ENCODE data around the gene PAQR3. TPM values are rescaled to one million over a fixed set of nuclear protein-coding genes. Genes with fewer than 3 reads are reported as not detected.

PAQR3 gene
- total and polyA plus RNA-seq, 8 donors, result 0.84 to 5.0 (median 2.5) TPM

DNA sequence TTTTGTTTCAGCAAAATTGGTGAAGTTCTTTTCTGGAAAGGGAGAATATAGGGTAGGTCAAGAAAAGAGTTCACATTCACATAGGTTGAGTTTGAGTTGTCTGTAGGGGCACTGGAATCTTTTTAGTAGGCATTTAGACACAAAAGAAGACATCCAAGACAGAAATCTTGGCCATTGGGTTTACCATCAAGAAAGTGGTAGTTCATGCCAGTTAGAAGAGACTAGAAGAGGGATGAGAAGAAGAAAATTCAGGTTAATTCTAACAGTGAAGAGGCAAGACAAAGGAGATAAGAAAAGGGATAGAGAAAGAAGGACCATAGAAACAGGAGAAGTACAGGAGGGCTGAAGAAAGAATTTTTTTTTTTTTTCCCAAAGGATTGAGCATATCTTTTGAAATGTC is 39.9 kb downstream of the PAQR3 start:
- TF ChIP-seq, protein P1, sequence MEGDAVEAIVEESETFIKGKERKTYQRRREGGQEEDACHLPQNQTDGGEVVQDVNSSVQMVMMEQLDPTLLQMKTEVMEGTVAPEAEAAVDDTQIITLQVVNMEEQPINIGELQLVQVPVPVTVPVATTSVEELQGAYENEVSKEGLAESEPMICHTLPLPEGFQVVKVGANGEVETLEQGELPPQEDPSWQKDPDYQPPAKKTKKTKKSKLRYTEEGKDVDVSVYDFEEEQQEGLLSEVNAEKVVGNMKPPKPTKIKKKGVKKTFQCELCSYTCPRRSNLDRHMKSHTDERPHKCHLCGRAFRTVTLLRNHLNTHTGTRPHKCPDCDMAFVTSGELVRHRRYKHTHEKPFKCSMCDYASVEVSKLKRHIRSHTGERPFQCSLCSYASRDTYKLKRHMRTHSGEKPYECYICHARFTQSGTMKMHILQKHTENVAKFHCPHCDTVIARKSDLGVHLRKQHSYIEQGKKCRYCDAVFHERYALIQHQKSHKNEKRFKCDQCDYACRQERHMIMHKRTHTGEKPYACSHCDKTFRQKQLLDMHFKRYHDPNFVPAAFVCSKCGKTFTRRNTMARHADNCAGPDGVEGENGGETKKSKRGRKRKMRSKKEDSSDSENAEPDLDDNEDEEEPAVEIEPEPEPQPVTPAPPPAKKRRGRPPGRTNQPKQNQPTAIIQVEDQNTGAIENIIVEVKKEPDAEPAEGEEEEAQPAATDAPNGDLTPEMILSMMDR (IDR thresholded peaks at IDR 0.05), result no peak
- no peaks in the 10 kb centered on the region for H3K27me3 ChIP-seq
- no peaks in the 10 kb centered on the region for H3K4me1 ChIP-seq
- FAIRE-seq (no peak), ATAC-seq (no peak), DNase-seq (no peak)
- intact Hi-C loops (cut with DNase I), result no loop called here
- no peaks in the 10 kb centered on the region for H3K9me3 ChIP-seq
- H3K27ac ChIP-seq, result no peak overlapping the region
- no peak overlapping the region for H3K4me3 ChIP-seq
- peaks cover 0 to 3% (median 0%) of the 10 kb centered on the region in 3 donors for H3K36me3 ChIP-seq

DNA sequence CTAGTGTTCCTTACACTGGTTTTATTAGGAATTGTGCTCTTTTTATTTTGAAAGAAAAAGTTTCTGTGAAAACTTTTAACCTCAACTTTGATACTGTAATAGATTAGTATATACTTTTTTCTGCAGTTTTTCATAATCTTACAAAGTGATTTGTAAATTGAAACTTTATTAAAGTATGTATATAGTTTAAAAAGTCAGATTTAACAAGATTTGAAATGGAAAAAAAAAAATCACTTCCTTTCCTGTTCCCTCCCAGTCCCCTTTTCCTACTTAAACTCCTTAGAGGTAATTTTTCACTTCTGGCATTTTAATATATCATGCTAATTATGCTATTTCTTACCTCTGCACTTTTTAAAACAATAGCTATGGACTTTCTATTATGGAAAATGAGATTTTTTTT is 49.3 kb downstream of the PAQR3 start:
- Histone ChIP-seq H3K9me3 (no peaks in the 10 kb centered on the region), H3K27me3 (no peaks in the 10 kb centered on the region), H3K36me3 (peaks cover 0 to under 1% (median 0%) of the 10 kb centered on the region in 3 donors), H3K4me1 (no peaks in the 10 kb centered on the region), H3K4me3 (no peak overlapping the region), H3K27ac (no peak overlapping the region)
- intact Hi-C loops (cut with DNase I), result no loop called here
- FAIRE-seq (no peak), ATAC-seq (no peak), DNase-seq (no peak)
- TF ChIP-seq, protein P1 (IDR thresholded peaks at IDR 0.05), result no peak

DNA sequence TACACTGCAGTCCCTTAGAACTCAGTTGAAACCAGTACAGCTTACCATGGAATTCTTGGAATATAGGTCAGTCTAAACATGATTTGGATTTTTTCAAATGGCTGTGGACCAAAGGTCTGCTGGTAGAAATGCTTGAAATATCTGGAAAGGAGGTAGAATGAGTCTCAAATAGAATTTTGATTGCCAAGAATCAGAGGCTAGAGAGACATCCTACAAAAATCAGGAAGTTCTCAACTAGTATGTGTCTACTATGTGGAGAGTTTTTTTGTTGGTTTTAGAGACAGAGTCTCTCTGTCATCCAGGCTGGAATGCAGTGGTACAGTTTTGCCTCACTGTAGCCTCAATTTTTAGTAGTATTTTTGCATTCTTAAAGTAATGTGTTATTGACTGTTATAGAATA is 53.6 kb downstream of the PAQR3 start:
- H3K36me3 ChIP-seq, result no peaks in the 10 kb centered on the region
- no peaks in the 10 kb centered on the region for H3K4me1 ChIP-seq
- no peaks in the 10 kb centered on the region for H3K9me3 ChIP-seq
- ATAC-seq (no peak), DNase-seq (no peak), FAIRE-seq (no peak)
- no peaks in the 10 kb centered on the region for H3K27me3 ChIP-seq
- H3K4me3 ChIP-seq, result no peak overlapping the region
- H3K27ac ChIP-seq, result no peak overlapping the region
- intact Hi-C loops (cut with DNase I), result no loop called here
- TF ChIP-seq, protein P1 (IDR thresholded peaks at IDR 0.05), result no peak

DNA sequence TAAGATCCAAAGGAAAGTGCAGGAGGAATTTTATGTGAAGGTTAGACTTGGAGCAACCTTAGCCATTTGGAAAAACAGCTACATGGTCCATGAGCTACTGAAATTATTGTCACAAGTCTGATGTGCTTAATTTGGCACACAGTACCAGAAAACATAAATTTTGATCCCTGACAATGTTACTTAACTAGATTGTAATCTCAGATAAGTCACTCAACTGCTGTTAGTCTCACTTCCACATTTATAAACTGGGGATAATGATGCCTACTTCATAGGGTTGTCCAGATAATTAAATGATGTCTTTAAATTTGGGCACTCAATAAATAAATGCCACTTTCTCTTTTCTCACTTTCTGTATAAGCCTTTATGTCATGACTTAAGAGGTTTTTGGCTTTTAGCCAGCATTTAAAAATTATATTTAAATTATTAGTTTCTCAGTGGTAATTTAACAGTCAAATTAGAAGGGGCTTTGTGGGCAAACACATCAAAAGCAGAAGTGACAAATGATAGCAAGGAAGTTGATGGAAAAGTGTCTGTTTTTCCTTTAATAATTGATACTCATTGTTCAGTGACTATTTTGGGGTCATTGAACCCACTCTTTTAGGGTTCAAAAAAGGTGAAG is 58.3 kb downstream of the PAQR3 start:
- no peak overlapping the region for H3K4me3 ChIP-seq
- no peak overlapping the region for H3K27ac ChIP-seq
- TF ChIP-seq, protein P1 (IDR thresholded peaks at IDR 0.05), result no peak
- FAIRE-seq (no peak), DNase-seq (no peak), ATAC-seq (no peak)
- intact Hi-C loops (cut with DNase I), result no loop called here
- no peaks in the 10 kb centered on the region for H3K27me3 ChIP-seq
- no peaks in the 10 kb centered on the region for H3K36me3 ChIP-seq
- H3K9me3 ChIP-seq, result no peaks in the 10 kb centered on the region
- H3K4me1 ChIP-seq, result no peaks in the 10 kb centered on the region

DNA sequence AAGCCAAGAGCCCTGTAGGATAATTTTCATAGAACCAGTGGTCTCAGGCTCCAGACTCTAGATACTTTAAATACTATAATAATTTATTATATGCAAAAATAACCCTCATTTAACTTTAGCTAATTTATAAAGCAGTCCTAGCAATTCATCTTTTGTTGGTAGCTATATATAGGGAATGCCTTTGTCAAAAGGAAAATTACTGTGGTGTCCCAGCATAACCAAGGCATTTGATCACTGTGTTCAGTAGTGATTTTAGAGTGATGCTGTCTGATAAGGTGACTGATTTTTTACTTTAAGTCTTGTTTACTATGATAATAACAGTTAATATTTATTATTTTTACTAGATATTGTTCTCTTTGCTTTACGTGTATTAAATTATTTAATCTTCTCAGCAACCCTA is 61.2 kb downstream of the PAQR3 start:
- Histone ChIP-seq H3K4me1 (no peaks in the 10 kb centered on the region), H3K27me3 (no peaks in the 10 kb centered on the region), H3K4me3 (no peak overlapping the region), H3K36me3 (peaks cover 0 to 8% (median 0%) of the 10 kb centered on the region in 3 donors), H3K27ac (no peak overlapping the region), H3K9me3 (no peaks in the 10 kb centered on the region)
- intact Hi-C loops (cut with DNase I), result no loop called here
- FAIRE-seq (no peak), ATAC-seq (no peak), DNase-seq (no peak)
- TF ChIP-seq, protein P1 (IDR thresholded peaks at IDR 0.05), result no peak
- WGBS, 2 donors, result 63 to 65% methylated on average over 1 of the region's 1 CpG
